GM19035 (cell line): ENCODE results near the gene PTGER1.

Experiments
- ATAC-seq: cut with Tn5 transposase; IDR thresholded peaks from one replicate; pipeline ENCODE4 v1.9.1; 2021; ENCODE audit not compliant: unreplicated experiment

PTGER1 gene

DNA sequence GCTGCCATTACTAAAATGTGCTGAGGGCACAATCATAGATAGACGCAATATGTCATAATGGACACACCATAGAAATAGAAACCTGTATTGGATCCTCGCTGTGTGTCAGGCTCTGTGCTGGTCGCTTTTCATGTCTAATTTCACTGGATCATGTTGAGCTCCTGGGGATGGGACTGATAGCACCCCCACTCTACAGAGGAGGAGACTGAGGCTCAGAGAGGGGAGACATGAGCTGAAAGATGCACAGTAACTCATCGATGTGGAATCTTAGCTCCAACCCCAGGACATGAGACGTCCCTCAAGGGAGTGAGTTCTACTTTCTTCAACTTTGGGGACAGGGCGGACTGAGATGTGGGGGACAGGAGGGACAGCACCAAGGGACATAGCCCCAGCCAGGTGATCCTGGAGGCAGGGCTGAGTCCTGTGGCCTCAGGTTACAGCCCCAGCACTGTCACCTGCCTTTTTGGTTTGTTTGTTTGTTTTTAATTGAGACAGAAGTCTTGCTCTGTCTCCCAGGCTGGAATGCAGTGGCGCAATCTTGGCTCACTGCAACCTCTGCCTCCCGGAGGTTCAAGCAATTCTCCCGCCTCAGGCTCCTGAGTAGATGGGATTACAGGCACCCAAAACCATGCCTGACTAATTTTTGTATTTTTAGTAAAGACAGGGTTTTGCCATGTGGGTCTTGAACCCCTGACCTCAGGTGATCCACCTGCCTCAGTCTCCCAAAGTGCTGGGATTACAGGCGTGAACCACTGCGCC, 27.4 kb upstream of the PTGER1 start:
- no peak for ATAC-seq

DNA sequence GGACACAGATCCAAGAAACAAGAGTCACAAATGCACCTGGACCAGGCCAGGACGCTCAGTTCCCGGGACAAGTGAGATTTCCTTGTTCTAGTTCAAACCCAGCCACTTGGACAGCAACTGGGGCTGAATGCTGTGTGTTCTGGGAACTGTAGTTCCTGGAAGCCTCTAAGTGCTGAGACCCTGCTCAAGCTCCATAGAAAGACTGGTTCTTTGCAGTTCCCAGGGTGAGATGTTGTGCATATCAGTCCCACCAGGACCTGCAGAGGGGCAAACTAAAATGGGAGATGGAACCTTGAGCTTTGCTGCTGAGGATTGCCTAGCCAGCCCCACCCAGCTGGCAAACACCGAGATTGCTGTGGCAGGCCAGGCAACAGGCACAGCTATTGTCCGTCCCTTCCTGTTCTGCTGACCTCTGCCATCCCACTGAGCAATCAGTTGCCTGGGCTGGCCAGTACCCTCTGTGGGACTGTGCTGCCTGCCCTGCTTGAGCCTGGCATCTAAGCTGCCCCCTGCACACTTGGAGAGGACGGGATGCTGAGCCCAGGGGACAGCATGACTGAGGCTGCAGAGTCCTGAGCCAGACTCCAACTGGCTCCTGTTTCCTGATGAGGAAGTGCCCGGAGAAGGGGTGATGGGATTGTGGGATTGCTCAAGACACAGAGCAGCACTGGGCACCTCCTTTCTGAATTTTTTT, 22.2 kb upstream of the PTGER1 start:
- no peak for ATAC-seq

DNA sequence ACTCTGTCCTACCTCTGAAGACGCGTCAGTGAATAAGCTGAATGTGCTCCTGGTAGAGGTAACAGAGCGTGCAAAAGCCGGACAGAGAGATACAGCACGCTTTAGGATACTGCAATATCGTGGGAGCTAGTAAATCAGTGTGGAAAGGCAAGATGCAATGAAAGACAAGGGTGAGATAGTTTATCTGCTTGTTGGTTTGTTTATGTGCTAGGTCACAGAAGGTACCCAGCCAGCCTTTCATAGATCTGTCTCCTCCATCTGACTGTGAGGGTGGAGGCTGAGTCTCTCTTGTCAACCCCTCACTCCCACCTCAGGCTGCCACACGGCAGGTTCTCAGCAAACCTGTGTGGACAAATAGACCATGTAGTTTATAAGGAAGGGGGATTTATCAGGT, 21.7 kb upstream of the PTGER1 start:
- ATAC-seq = no peak

DNA sequence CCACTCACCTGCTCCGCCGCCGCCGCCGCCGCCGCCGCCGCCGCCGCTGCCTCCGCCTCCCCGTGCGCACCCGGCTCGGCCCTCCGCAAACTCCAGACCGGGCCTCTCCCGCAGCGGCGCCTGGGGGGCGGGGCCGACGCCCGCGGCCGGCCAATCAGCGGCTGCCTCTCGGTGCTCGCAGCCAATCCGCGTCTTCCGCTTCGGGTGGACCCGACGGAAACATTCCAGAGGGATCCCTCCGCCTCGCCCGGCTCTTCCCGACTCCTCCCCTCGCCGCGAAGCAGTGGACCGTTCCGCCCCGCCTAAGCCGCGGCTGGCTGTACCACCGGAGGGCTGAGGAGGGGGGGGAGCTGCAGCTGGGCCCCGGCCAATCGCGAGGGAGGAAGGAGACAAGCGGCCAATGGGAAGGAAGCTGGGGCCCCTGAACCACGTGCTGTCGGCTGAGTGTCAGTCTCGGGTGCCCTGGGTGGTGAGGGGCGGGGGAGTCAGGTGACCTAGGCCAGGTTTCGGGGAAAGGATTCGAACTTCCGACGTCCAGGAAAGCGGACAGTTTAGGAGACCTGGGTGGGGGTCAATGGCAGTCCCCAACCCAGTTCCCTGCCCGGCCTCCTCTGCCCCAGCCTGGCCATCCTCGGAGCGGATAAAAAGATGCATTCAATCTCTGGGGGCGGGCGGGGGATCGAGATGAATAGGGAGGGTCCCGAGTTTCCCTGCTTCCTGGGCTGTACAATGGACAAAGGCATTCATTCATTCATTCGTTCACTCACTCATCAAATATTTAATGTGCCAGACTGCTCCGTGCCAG, 21.1 kb upstream of the PTGER1 start, which contains the start of gene GIPC1:
TSS of gene GIPC1 (minus strand) at position 99 of the 805 bp plus-strand sequence. CDS start 13,151 bp downstream, outside the sequence.
- ATAC-seq = peak; percentile 85

DNA sequence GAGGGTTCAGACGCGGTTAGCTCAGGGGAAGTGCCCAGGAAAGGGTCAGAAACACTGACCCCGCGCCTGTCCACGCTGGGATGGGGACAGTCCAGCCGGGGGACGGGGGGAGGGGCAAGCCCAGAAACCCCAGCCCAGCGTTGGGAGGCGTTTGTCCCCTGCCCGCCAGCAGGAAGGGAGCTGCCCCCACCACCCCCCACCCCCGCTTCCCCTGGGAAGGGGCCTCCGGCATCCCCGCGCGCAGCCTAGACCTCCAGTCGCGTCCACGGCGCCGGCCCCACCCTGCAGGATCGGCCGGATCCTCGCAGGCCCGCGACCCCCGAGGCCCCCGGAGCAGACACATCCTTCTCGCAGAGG, 20.5 kb upstream of the PTGER1 start:
- ATAC-seq = peak; percentile 20

DNA sequence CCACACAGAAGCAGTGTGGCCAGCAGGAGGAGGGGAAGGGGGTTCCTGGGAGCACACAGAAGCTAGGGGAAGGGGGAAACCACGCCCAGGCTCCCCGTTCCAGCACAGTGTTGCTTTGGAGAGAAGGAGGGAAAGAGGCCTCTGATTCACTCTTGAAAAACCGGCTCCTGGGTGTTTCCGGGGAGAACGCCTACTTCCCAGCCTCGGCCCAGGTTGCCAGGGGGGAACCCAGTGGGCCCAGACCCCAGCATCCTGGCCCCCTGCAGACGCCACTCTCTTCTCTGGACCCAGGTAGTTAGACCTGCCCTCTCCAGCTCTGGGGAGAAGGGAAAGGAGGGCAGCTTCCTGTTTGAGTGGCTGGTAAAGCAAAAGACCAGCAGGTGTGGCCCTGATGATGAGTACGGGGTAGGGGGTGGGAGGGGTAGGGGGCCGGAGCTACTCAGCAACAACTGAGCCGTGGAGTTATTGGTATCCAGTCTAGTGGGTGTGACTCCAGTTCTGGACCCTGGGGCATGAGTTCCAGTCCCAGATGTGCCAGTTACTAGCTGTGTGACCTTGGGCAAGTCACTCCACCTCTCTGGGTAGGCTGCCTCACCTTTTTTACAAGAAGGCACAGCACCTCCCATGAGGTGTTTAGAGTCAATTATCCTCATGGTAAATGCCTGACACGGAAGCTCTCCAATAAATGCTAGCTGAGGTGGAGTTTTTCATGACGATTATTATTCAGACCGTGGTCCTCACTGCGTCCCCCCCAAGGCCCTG, 19.9 kb upstream of the PTGER1 start:
- ATAC-seq = no peak

DNA sequence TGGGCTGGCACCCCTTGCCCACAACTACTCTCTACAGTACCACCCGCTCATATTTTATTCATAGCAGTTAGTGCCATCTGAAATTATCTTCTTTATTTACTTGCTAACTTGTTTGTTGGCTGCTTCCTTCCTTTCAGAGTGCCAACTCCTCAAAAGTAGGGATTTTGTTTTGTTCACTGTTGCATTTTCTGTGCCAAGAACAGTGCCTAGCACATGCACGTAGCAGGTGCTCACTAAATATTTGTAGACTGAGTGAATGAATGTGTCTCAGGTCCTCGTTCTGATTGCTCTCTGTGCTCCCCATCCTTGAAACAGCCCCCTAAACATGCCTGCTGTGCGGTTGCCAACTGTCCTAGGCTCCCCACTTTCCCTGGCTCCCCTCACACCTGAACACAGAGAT, 19.3 kb upstream of the PTGER1 start:
- ATAC-seq = no peak

DNA sequence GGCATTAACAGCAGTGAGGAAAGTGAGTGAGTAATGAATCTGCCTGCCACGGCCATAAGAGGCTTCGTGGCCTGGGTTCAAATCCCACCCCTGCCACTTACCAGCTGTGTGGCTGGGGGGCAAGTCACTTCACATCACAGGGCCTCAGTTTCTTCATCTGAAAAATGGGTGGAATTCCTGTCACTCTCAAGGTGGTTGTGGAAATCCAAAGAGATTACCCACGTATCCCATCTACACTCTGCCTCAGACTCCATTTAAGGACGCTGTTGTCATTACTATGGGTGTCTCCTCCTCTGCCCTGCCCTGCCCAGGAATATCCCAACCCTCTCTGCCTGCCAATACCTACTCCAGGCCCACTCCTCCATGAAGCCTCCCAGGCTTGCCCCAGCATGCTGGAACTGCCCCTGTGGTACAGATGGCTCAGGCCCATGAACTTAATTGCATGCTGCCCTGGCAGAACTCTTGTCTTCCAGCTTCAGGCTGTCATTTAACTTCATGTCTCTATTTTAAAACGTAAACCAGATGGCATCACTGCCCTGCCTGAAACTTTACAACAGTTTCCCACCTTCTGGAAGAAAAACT, 17.7 kb upstream of the PTGER1 start:
- no peak for ATAC-seq

DNA sequence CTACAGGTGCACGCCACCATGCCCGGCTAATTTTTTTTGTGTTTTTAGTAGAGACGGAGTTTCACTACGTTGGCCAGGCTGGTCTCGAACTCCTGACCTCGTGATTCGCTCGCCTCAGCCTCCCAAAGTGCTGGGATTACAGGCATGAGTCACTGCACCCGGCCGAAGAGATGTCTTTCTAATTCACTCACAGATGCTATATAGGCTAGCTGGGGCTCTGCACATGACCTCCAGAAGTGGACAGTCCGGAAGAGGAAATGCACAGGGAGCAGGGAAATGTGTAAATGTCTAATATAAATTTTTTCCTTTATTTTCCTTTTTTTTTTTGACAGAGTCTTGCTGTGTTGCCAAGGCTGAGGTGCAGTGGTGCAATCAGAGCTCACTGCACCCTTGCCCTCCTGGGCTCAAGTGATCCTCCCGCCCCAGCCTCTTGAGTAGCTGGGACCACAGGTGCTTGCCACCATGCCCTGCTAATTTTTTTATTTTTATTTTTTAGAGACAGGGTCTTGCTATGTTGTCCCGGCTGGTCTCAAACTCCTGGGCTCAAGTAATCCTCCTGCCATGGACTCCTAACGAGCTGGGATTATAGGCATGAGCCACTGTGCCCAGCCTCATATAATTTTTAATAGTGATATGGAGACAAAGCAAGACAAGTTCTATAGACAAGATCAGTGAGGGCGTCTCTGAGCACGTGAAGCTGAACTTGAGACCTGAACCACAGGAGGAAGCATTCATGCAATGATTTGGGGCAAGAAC, 12.4 kb upstream of the PTGER1 start:
- no peak for ATAC-seq

DNA sequence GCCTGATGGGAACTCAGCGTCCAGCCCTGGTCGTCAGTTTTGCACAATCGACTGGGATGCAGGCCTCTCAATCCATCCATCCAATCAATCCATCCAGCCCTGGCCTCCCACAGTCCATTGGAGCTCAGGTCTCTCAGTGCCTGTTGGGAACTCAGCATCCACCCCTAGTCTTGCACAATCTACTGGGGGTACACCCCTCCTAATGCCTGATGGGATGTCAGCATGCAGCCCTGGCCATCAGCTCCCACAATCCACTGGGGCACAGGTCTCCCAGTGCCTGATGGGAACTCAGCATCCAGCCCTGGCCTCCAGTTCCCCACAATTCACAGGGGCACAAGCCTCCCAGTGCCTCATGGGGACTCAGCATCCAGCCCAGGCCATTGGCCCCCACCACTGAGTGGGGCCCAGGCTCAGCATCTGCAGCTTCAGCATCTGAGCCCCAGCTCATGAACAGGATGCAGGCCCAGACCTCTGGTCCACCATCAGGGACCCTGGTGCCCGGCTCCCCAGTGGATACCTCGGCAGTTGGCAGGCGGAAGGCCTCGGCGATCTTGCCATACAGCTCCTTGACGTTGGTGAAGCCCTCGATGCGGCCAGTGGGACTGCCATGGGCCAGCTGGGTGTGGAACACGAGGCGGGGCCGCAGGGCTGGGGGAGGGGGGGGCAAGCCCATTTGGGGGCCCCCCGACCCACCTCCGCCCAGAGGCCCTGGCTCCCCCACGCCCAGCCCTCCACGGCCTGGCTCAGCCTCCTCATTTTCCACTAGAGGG, 7.2 kb upstream of the PTGER1 start:
- ATAC-seq = no peak

DNA sequence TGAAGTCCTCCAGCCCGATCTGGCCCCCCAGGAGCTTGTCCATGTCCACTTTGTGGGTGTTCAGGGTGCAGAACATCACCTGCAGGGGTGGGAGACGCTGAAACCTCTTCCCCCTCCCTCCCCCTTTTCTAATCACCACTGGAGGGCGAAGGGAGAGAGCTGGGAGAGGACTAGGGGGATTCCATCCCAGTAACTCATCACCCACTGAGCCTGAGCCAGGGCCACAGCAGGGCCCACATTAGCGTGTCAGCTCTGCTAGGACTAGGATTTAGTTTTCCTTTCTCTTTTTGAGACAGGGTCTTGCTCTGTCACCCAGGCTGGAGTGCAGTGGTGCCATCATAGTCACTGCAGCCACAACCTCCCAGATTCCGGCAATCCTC, 5.5 kb upstream of the PTGER1 start:
- ATAC-seq = no peak

DNA sequence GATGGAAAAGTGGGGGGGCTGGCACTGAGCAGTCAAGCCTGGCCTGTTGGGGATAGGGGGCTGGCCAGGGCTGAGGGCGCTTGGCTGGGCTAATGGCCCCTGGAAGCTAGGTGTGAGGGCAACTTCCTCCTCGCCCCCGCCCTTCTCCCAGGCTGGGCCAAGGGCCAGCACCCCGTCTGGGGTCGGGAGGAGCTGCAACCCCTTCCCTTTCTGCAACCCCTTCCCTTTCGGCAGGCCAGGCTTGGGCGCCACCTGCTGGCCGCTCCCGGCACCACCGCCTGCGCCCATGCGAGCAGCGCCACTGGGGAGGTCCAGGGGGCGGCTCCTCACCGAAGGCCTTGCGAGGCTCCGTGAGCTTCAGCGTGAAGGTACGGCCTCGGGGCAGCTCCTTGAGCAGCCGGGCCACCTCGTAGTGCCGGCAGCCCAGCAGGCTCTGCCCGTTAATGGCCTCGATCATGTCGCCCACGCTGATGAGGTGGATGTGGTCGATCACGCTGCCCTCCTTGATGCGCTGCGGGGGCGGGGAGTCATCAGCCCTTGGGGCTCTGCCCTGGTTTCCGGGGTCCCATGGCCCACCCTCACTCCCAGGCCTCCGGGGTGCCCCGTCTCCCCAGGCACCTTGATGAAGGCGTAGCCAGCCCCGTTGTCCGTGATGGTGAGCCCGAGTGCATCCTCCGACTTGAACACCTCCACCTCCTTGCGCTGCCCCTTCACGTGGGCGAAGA, 5.0 kb upstream of the PTGER1 start:
- ATAC-seq = no peak

DNA sequence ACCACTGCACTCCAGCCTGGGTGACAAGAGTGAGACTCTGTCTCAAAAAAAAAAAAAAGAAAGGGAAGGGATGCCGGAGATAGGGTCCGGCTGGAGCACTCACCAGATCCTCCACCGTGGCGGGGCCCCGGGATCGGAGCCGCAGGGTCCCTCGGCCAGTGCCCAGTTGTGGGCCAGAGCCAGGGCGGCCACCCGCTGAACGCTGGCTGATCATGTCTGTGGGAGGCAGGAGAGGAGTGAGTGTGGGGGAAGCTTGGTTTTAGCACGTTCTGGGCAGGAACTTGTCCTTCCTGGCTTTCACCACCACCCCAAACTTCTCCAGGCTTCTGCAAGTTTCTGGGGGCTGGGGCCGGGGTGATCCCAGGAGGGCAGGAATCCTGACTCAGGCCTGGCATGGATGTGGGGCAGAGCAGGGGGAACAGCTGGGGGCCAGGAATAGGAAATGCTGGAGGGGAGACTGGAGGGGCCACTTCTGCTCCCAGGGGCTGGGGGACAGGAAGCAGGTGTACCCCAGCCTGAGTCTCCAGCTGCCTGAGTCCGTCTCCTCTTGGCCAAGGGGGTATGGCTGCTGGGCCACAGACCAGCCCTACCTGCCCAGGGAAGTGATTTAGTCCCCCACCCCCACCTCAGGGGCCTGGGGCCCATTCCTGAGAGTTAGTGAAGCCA, 4.3 kb upstream of the PTGER1 start:
- no peak for ATAC-seq

DNA sequence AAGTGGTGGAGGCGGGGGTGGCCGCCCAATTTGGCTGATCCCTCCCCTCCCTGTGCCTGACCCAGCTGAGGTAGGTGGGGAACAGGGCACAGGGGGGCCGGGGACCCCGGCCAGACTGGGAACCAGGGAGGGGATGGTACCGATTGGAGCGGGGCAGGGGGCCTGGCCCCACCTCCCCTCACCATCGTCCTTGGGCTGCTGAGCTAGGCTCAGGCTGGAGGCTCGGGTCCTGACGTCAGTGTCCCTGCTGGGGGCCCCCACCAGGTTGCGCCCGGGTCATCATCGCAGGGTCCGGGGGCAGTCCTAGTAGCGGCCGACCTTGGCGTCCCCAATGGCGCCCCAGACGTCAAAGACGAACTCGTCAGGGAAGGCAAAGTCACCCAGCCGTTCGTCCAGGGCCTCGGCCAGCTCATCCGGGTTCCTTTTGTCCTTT, 3.0 kb upstream of the PTGER1 start:
- ATAC-seq = no peak

DNA sequence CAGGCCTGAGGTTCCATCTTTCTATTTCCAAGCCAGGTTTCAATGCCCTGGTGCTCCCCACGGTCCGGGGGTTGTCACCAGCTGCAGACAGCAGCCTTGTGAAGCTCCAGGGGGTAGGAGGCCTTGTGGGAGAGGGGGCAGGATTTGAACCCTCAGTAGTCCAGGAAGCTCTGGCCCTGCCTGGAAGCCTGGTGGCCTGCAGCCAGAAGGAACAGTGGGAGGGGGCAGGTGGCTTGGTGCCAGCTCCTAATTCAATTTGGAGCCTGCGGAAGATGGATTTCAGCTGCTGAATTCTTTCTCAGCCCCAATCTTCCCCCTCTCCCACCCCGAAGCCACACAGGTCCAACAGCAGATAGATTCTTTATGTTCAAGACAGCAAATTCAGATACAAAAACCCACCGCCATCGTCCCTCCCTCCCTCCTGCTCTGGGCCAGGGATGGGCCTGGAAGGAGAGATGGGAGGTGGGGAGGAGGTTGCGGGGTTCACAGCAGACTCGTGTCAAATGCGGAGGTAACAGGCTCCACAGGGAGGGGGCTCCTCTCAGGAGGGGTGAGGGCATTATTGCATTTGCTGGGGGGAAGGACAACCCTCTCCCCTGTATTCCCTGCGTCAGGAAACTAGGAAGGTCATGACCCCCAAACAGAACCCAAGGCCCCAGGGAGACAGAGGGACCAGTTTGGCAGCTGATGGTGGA, 2.4 kb upstream of the PTGER1 start:
- ATAC-seq = no peak

DNA sequence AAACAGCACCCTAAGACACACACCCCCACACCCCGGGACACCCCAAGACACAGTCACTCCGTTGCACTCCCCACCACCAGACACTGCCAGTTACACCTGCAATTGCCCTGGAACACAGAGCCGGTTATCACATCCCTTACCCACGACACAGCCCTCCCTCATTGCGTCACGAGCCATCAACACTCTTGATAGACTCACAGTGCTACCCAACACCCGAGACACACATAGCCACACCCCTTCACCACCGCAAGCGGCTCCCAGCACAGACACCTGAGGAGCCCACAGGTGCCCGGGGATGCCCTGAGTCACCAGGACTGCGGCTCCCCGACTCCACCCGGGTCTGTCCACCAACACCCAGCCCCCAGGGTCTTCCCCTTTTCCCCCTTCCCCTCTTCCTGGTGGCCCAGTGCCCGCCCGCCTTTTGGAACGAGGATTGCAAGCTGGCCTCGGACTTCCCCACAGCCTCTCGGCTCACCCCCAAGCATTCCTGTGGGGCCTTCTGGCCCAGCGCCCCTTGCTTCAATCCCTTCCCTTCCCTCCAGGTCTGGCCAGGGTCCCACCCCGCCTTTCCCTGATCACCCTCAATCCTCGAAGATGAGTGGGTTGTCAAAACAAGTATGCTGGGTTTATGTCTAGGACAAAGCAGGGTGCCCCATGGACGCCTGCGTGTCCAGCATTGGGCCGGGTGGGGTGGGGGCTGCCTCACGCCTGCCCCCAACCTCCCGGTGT, 1.7 kb upstream of the PTGER1 start:
- no peak for ATAC-seq

DNA sequence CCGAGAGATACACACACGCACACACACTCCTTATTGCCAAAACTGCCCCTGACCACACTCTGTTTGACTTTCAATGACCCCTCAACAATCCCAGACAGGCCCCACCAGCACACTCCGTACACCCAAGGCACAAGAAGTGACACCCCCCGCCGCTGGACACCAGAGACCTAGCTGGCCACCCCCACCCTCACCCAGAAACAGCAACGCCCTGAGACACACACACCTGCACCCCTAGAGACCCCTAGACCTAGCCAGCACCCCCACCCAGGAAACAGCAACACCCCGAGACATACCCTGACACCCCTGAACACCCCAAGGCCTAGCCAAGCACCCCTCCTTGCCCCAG, 1.1 kb upstream of the PTGER1 start:
- no peak for ATAC-seq
